HG02970 (cell line): ENCODE results near the gene GEN1.
A peak's percentile ranks its signal among the peaks of the same experiment; 100 is the strongest.

Experiments used
- ATAC-seq: cut with Tn5 transposase; IDR thresholded peaks from one replicate; pipeline ENCODE4 v1.9.1; 2021; ENCODE audit warnings: mild to moderate bottlenecking, moderate library complexity, moderate number of reproducible peaks; ENCODE audit not compliant: unreplicated experiment, low FRiP score

GEN1 gene

DNA sequence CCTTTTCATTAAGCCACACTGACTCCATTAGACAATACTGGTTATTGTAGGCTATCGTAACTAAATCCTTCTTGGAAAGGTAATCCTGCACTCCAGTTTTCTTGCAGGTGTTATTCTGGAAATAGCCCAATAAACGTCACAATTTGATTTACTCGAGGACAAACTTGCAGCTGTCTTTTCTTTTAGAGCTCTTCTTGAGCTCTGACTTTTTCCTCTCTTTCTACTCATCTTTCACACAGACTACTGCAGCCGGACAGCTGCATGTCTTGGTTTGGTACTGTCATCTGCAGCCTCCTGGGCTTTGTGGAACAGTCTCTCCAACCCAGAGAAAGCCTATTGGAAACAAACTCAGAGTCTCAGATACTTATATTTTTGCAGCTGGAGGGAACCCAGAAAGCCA lies 39.4 kb downstream of the GEN1 start:
- no peak for ATAC-seq

DNA sequence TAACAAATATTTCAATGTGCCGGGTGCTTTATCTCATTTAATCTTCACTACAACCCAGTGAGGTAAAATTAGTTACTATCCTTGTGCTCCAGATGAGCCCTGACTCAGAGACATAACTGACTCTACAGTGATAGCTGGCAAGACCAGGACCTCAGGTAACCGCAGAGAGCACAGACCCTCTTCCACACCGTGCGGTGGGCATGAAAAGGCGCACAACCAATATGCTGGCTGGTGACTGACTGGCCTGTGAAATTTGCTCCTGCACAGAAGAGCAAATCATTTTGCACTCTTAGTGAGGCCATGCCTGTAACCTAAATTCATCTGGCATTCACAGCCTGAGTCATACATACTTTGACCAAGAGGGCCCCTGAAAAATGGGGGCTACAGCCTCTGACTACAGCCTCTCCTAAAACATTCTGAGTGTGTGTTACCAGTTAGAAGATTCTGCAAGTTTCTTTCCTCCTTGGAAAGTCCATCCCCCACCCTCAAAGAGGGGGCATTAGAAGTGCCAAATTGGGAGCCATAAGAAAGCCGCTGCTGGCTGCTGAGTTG lies 39.9 kb downstream of the GEN1 start:
- ATAC-seq: no peak

DNA sequence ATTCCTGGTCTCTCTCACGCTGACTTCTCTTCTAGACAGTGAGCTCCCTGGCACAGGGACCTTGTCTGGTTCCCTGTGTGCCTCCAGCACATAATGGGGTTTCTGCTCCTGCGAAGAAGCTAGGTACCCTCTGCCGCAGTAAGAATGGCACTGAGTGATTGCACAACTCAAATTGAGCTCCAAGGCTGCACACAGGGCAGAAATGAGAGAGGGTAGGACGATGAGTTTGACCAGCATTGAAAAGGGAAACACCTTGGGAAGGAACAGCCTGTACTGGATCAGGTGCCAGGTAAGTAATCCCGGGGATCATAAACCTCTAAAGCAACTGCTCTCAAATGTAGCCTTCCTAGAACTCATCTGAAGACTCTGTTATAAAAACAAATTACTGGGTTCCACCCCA lies 41.4 kb downstream of the GEN1 start:
- no peak for ATAC-seq

DNA sequence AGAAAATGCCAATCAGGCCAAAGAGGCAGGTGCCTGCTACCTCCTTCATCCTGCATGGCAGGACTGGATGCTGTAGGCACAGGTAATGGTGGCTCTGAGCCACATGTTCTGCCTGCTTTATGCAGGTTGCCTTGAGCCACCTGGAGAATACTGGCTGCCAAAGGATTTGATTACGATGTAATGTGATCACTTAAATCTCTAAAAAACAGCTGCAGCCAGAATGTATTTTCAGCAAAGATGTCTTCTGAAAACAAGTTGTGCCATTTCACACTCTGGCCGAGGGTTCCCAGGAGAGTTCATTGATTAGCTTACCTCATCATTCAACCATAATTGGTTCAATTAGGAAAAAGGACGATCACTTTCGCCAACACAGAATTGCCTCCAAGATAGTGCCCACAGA lies 44.4 kb downstream of the GEN1 start:
- ATAC-seq: no peak

DNA sequence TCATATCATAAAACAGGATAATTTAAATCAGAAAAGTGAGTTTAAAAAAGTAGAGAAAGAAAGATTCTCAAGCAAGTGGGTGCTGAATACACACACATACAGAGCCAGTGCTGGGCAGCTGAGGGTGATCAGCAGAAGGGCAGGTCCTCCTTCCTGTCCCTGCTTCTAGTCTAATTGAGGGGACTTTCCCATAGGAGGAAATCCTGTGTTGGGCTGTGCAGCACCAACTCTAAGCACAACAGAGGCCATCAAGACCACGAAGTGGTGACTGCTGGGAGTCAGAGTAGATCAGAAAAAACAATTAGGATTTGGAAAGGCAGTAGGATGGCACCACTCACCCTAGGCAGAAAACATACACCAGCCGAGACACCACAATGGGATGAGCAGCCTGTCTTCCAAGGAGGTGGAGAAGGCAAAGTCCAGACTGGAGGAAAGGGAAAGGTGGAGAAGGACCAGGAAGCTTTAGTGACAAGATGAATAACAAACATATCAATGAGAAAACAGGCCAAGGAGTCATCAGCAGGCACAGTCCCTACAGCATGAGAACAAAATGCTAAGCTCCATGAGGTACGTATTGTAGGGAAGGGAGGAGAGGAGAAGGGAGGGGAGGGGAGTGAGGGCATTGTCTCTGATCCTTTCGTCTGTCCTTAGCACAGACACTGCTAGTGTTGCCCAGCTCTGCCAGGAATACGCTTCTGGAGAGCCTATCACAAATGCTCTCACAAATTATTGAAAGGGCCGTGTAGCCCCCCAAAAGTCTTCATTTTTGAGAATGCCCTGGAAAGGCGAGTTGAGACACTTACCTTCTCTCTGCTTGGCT lies 45.6 kb downstream of the GEN1 start:
- ATAC-seq: no peak

DNA sequence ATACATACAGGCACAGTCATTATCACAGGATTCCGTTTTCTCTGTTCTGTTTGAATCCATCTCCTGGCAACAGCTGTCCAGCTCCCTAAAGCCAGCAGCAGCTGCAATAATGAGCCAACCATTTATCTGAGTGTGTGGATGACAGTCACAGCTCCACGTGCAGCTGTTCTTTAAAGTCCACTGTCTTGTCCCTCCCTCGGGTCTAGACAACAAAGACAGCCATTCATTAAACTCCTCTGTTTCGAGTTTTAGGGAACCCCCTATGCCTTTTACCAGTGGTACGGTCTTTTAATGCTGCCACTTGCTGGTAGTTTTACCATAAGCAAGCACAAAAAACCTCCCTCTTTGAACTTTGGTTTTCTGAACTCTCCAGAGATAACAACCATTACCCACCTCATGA lies 46.3 kb downstream of the GEN1 start:
- ATAC-seq: no peak

DNA sequence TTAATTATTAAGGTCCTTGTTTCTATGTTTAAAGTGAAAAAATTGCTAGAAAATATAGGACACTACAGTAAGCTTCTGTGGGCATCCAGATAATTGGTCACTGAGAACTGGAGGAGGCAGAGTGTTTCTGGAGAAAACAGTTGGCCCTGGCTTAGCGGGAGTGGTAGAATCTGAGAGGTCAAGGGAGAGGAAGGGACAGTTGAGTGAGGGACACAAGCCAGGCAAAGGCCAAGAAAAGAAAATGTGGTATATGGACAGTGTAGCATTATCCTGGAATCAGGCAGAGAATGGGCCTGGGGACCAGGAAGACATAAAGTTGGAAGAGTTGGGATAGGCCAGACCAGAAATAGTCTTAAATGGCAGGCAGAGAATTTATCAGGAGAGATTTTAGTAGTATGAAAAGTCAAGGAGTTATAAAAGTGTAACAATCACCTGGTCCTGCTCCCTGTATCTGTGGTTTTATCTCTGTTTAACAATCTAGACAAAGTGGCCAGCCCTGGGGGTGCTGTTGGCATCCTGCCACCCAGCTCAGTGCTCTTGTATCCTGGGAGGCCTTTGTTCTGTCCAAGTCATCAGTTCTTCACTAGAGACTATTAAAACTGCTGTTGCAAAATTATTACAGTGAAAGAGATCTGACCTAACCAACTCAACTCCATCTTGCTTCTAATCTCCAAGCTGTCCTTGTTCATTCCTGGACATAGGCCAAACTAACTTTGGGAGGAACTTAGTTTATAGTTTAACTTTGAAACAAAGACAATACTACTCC lies 46.9 kb downstream of the GEN1 start:
- ATAC-seq: no peak

- ATAC-seq: no peak
Observed at GRCh38 chr2:17803497-17803896, 49.6 kb downstream of the GEN1 start.

- no peak for ATAC-seq
Observed at GRCh38 chr2:17804358-17804757, 50.4 kb downstream of the GEN1 start.

GRCh38 chr2:17805166-17805565 lies 51.2 kb downstream of the GEN1 start:
- no peak for ATAC-seq

DNA sequence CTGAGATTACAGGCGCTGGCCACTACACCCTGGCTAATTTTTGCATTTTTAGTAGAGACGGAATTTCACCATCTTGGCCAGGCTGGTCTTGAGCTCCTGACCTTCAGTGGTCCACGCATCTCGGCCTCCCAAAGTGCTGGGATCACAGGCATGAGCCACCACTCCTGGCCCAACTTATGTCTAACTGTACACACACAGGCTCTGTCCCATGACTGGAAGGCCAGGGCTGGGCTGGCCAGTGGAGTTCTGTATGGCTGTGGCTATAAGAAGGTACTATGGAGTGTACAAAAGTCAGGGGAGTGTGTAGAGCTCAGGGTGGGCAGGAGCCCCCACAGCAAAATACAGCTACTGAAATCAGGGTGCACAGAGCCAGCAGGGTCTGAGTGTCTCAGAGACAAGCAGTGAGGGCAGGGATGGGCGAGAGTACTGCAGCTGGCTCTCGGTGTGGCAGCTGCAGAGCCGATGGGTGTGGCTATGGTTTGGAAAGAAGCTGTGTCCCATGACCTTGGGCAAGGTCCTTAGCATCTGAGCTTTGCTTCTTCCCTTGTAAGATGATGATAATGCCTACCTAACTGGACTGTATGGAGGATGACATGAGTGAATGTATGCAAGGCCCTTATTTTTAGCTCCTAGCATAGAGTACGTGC lies 51.9 kb downstream of the GEN1 start:
- no peak for ATAC-seq

GRCh38 chr2:17813010-17813741 lies 59.2 kb downstream of the GEN1 start:
- ATAC-seq: peak; percentile 37

- peak; percentile 86 for ATAC-seq
Observed at GRCh38 chr2:17813742-17814473, 60.0 kb downstream of the GEN1 start.

GRCh38 chr2:17814601-17815000 lies 60.7 kb downstream of the GEN1 start:
- no peak for ATAC-seq

DNA sequence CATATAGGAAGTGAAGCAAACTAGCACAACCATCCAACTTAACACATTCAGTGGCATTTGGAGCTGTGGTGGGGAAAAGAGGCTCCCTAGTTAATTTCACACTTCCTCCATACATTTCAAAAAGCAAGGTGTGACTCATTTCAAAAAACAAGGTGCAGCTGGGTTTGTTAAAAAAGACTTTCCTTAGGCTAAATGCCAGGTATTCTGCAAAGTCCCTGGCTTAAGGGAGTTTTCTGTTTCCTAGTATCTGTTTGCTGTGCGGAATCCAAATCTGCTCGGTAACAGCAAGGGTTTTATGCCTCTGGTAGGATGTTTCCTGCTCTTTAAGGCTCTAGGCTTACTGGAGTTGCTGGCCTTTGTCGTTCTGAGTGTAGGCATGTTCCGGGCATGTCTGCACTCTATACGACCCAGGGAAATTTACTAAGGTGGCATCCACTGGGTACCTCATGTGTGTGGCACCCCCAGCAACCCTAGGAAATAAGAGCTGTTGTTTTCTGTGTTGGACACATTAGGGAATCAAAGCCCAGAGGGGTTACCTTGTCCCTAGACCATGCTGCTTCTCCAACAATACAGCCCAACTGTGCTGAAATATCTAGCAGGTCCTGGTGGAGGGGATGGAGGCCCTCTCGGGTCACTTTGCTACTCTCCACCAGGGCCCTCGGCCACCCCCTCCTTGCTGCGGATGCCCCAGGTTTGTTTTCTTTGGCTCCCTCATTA lies 61.7 kb downstream of the GEN1 start:
- ATAC-seq: no peak

- ATAC-seq: no peak
Observed at GRCh38 chr2:17816396-17817245, 62.7 kb downstream of the GEN1 start, which contains the start of gene MSGN1. Gene MSGN1, plus strand, starts transcription at chr2:17816460. Its CDS starts 59 bp downstream, at chr2:17816519.

DNA sequence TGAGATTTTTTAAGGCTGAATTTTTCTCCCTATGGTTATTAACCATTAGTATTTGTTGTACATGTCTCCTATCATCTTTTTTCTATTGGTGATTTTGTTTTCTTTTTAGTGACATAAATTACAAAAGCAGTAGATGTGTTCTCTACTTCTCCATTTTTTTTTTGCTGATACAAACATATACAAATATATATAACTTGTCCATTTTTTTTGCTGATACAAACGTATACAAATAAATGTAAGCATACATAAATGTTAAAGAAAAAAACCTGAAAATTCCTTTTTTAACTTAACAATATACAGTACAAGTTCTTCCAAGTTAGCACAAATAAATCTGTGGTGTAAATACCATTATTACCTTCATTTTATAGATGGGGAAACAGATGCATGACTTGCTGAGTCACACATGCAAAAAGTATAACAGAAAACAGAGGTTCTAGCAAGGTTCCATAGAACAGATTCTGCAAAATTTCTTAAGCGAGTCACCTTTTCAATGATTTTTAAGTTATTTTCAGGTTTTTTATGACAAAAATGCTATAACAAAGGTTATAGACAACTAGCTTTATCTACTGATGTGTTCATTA lies 64.4 kb downstream of the GEN1 start:
- no peak for ATAC-seq

DNA sequence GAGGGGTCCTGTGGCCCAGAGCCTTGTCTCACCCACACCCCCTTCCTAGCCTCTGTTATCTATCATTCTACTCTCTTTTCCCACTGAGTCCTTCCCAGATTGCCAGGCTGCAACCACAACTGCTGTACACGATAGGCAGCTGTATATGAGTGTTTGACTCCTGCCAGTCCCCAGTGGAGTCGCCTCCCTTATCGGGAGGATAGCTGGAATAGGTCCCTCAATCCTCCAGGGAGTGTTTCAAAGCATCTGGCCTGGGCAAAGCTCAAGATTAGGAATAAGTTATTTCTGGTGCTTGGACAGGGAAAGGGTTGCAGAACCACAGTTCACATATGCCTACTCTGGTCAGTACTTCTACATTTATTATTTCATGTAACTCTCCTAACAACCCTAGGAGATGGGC lies 67.1 kb downstream of the GEN1 start:
- no peak for ATAC-seq
